ENCODE measurements around the gene PKD2L2.

The PKD2L2 gene

GRCh38 chr5:137935694-137936093 is 46.4 kb downstream of the PKD2L2 start:
- TF ChIP-seq FOXP2 (optimal IDR thresholded peaks at IDR 0.05; ENCODE audit: borderline replicate concordance, extremely low read depth, extremely low read length, insufficient read depth), result no peak
- no peak for TF ChIP-seq TAF1 (IDR thresholded peaks at IDR 0.05; ENCODE audit: borderline replicate concordance, insufficient read depth, low read length)

- no peak for TF ChIP-seq POLR2AphosphoS5 (IDR thresholded peaks at IDR 0.05; ENCODE audit: low read depth, low read length)
- TF ChIP-seq REST (IDR thresholded peaks at IDR 0.05; ENCODE audit: insufficient read depth in 1 of 2, low read depth in 2 of 2, low read length in 2 of 2), result no peak
- no peak for TF ChIP-seq FOXP2 (optimal IDR thresholded peaks at IDR 0.05; ENCODE audit: borderline replicate concordance, extremely low read depth, extremely low read length, insufficient read depth)
- no peak for TF ChIP-seq TAF1 (IDR thresholded peaks at IDR 0.05; ENCODE audit: borderline replicate concordance, insufficient read depth, low read length)
- no peak for TF ChIP-seq SIN3A (IDR thresholded peaks at IDR 0.05; ENCODE audit: borderline replicate concordance, insufficient read depth, low read length)
Observed at GRCh38 chr5:137937994-137938750, 48.9 kb downstream of the PKD2L2 start.

- TF ChIP-seq POLR2AphosphoS5 (IDR thresholded peaks at IDR 0.05; ENCODE audit: low read depth, low read length), result no peak
- no peak for TF ChIP-seq SIN3A (IDR thresholded peaks at IDR 0.05; ENCODE audit: borderline replicate concordance, insufficient read depth, low read length)
- no peak for TF ChIP-seq REST (IDR thresholded peaks at IDR 0.05; ENCODE audit: insufficient read depth in 1 of 2, low read depth in 2 of 2, low read length in 2 of 2)
- TF ChIP-seq FOXP2 (optimal IDR thresholded peaks at IDR 0.05; ENCODE audit: borderline replicate concordance, extremely low read depth, extremely low read length, insufficient read depth), result no peak
- TF ChIP-seq TAF1 (IDR thresholded peaks at IDR 0.05; ENCODE audit: borderline replicate concordance, insufficient read depth, low read length), result no peak
Observed at GRCh38 chr5:137938751-137939143, 49.5 kb downstream of the PKD2L2 start.

- TF ChIP-seq POLR2AphosphoS5 (IDR thresholded peaks at IDR 0.05; ENCODE audit: low read depth, low read length), result no peak
Observed at GRCh38 chr5:137939331-137939730, 50.1 kb downstream of the PKD2L2 start.

- TF ChIP-seq FOXP2 (optimal IDR thresholded peaks at IDR 0.05; ENCODE audit: borderline replicate concordance, extremely low read depth, extremely low read length, insufficient read depth) (no peak), POLR2AphosphoS5 (IDR thresholded peaks at IDR 0.05; ENCODE audit: low read depth, low read length) (no peak), TAF1 (IDR thresholded peaks at IDR 0.05; ENCODE audit: borderline replicate concordance, insufficient read depth, low read length) (no peak), SIN3A (IDR thresholded peaks at IDR 0.05; ENCODE audit: borderline replicate concordance, insufficient read depth, low read length) (no peak), REST (IDR thresholded peaks at IDR 0.05; ENCODE audit: insufficient read depth in 1 of 2, low read depth in 2 of 2, low read length in 2 of 2) (no peak)
Observed at GRCh38 chr5:137945825-137946224, 56.6 kb downstream of the PKD2L2 start.

GRCh38 chr5:137954131-137954879 is 65.0 kb downstream of the PKD2L2 start:
- TF ChIP-seq FOXP2 (optimal IDR thresholded peaks at IDR 0.05; ENCODE audit: borderline replicate concordance, extremely low read depth, extremely low read length, insufficient read depth), result no peak
- TF ChIP-seq SIN3A (IDR thresholded peaks at IDR 0.05; ENCODE audit: borderline replicate concordance, insufficient read depth, low read length), result no peak
- TF ChIP-seq TAF1 (IDR thresholded peaks at IDR 0.05; ENCODE audit: borderline replicate concordance, insufficient read depth, low read length), result no peak
- no peak for TF ChIP-seq POLR2AphosphoS5 (IDR thresholded peaks at IDR 0.05; ENCODE audit: low read depth, low read length)
- TF ChIP-seq REST (IDR thresholded peaks at IDR 0.05; ENCODE audit: insufficient read depth in 1 of 2, low read depth in 2 of 2, low read length in 2 of 2), result no peak
